Frontal cortex (tissue), 4 donors: ENCODE data around the gene MTRF1. TPM values are rescaled to one million over a fixed set of nuclear protein-coding genes. Genes with fewer than 3 reads are reported as not detected.
A peak's percentile ranks its signal among the peaks of the same experiment; 100 is the strongest.

ENCODE experiments used
- DNase-seq, 2 donors: peaks; one replicate each; pipeline ENCODE4 v3.0.0; 2012; ENCODE audit warnings: low spot score in 2 of 2
- FAIRE-seq: peaks from 2 replicates; lab custom pipeline; 2012; peaks lifted over from hg19 to GRCh38; lab: Jason Lieb, UNC
- total RNA-seq: library from RNA; depleted of rRNA; stranded (reverse); fragments of >200 nt; gene quantifications from one replicate; pipeline ENCODE4 v1.2.3, GENCODE V29; 2014
- donor health status: control.
- donor health status: control.
- donor health status: control.

Gene MTRF1
- total RNA-seq, 1 donor from 2014 or later = 24.5 TPM

GRCh38 chr13:41231025-41231677 is 32.2 kb downstream of the MTRF1 start:
- FAIRE-seq = no peak

GRCh38 chr13:41229356-41229755 is 34.0 kb downstream of the MTRF1 start:
- no peak for DNase-seq

More at GRCh38 chr13:41231025-41231677, 32.2 kb downstream of the MTRF1 start:
- DNase-seq = no peak

DNA sequence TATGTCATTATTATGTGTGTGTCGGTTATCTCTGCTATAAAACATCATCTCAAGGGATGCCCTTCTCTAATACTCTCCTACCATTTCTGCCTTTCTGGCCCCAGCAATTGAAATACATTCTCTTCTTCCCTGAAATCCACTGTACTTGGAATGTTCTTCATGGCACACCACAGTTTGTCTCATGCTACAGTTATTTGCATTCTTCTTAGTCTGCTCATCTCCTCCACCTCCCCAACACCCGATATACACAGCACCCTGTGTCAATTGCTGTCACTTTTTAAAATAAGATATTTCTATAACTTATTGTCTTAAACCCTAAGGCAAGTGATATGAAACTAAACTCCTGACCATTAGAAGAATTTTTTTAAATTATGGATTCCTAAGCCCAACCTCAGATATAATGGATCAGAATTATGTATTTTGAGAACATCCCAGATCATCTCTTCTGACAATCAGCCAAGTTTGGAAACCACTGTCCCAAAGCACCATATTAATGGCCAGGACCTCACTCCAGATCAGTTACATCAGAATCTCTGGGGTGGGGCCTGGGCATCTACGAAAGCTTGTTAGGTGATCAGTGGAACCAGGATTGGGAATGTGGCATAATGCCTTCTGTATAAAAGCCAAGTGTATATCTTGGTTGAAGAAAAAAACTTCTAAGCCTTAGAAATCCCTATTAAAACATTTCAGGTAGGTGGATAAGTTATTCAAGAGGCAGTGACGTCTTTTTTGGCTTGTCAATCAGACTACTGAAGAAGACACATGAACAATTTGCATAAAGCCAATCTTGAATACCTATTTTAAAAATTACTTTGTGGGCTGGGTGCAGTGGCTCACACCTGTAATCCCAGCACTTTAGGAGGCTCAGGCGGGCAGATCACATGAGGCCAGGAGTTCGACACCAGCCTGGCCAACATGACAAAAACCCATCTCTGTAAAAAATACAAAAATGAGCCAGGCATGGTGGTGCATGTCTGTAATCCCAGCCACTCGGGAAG is 39.0 kb downstream of the MTRF1 start:
- no peak for FAIRE-seq
- DNase-seq = no peak

More at GRCh38 chr13:41229356-41229755, 34.0 kb downstream of the MTRF1 start:
- FAIRE-seq = no peak

DNA sequence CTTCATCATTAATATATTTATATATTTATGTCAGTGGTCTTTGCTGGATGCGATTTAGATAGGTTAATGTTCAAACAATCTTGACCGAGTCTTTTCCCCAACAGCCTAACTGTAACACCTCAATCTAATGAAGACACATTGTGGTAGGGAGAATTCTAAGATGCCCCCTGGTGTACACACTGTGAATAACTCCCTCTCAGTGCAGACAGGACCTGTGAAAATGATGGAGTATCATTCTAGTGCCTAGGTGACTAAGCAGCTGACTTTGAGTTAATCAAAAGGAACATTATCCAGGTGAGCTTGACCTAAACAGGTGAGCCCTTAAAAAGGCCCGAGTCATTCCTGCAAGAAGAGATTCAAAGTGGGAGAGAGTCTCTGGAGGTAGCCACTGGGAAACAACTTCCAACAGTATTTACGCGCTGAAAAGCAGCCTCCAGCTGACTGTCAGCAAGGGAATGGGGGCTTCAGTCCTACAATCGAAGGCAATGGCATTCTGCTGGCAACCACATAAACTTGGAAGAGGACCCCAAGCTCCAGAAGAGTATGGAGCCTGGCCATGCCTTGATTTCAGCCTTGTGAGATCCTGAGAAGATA is 41.0 kb downstream of the MTRF1 start:
- FAIRE-seq = peak; percentile 30
- peak; percentile 17 to 54 for DNase-seq

DNA sequence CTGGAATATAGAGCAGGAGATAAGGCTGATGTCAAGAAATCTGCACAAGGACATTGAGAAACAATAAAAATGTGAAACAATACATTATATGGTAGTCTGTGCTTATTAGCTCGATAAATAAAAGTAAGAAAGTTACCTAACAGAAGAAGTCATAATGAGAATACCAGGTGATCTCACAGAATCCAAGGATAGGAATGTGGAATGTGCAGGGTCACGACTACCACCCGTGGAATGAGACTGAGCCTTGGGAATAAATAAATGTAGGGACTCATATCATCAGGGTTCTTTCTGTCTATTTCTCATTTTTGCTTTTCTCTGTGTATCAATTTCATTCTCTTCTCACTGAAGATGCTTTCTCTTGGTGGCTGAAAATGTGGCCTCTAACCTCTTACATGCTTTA is 43.0 kb downstream of the MTRF1 start:
- FAIRE-seq (no peak), DNase-seq (no peak)

- no peak for FAIRE-seq
- DNase-seq = no peak
These were observed 47.2 kb downstream of the MTRF1 start for GRCh38 chr13:41216160-41216559.

- FAIRE-seq (no peak), DNase-seq (no peak)
These were observed 49.5 kb downstream of the MTRF1 start for GRCh38 chr13:41213919-41214318.

GRCh38 chr13:41213316-41213715 is 50.1 kb downstream of the MTRF1 start:
- FAIRE-seq = no peak
- no peak for DNase-seq

- FAIRE-seq (no peak), DNase-seq (no peak)
These were observed 50.5 kb downstream of the MTRF1 start for GRCh38 chr13:41212881-41213280.

DNA sequence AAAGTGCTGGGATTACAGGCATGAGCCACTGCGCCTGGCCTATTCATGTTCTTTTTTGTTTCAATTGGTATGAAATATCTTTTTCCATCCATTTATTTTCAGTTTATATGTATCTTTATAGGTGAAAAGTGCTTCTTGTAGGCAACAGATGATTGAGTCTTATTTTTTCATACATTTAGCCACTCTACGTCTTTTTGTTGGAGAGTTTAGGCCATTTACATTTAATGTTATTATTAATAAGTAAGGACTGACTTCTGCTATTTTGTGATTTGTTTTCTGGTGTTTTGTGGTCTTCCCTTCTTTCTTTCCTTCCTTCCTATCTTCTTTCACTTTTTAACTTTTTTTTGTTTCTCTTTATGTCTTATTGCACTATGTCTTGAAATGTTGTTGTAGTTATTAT is 52.3 kb downstream of the MTRF1 start:
- FAIRE-seq (no peak), DNase-seq (no peak)

- no peak for FAIRE-seq
- DNase-seq = no peak
These were observed 56.9 kb downstream of the MTRF1 start for GRCh38 chr13:41206467-41206866.

- no peak for FAIRE-seq
These were observed 59.6 kb downstream of the MTRF1 start for GRCh38 chr13:41203810-41204209.

GRCh38 chr13:41200126-41200525 is 63.2 kb downstream of the MTRF1 start:
- DNase-seq (no peak), FAIRE-seq (no peak)

More at GRCh38 chr13:41203810-41204209, 59.6 kb downstream of the MTRF1 start:
- no peak for DNase-seq

GRCh38 chr13:41199526-41199925 is 63.9 kb downstream of the MTRF1 start:
- DNase-seq (no peak), FAIRE-seq (no peak)

- no peak for DNase-seq
- no peak for FAIRE-seq
These were observed 64.3 kb downstream of the MTRF1 start for GRCh38 chr13:41199079-41199478.

GRCh38 chr13:41196620-41197019 is 66.8 kb downstream of the MTRF1 start:
- no peak for DNase-seq

DNA sequence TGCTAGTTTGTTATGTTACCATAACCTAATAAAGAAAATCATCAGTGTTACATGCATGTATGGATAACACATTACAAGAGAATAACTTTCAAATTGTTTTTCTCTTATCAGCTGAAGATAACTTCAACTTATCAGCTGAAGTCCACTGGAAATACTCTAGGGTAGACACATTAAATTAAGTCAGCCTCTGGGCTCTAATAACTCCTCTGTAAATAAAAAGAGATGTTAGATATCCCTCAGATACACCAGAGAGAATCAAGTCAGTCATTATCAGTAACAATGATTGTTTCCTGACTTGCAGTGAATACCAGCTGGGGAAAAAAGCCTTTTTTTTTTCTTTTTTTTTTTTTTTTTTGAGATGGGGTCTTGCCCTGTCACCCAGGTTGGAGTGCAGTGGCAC is 67.4 kb downstream of the MTRF1 start:
- FAIRE-seq = no peak
- DNase-seq = no peak

More at GRCh38 chr13:41196620-41197019, 66.8 kb downstream of the MTRF1 start:
- no peak for FAIRE-seq

DNA sequence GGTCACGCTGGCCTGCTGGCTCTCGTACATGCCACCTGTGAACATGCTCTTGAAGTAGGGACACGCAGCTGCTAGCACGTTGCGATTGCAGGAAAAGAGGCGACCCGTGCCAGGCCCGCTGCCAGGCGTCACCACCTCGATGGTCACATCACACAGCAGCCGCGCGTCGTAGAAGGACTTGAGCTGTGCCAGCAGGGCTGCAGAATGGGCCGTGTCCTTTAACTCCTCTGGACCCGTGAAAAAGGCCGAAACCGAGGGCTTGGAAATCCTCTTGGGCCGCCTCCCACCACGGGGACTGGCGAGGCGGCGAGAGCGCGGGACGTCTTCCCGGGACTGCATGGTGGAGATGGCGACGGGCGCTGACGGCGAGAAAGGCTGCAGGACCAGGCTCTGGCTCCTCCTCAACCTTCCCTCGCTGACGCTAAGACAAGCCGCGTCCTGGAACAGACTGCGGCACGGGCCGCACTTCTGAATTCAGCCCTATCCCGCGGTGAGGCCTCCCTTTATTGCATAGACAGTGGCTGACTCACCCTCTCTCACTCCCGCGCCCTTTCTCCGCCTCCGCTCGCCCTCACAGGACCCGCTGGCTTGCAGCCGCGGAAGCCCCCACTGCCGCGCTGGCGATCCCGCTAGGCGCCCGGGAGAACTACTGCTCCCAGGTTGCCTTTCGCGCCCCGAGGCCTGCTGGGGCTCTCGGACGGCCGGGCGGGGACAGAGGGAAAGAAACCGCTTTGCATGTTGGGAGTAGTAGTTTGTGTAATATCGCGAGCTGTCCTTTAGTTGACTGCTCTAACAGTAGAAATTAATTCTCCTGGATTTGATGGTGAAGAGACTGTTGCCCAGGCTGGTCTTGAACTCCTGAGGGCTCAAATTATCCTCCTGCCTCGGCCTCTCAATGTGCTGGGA is 69.2 kb downstream of the MTRF1 start, which contains the start of gene KBTBD7:
KBTBD7 (minus strand) TSS at position 651 of the 906 bp plus-strand sequence; CDS start at position 339, 312 bp downstream.
- DNase-seq (peak; percentile 68 to 82), FAIRE-seq (no peak)

GRCh38 chr13:41193469-41193868 is 69.9 kb downstream of the MTRF1 start:
- FAIRE-seq = no peak

More at GRCh38 chr13:41193469-41193868, 69.9 kb downstream of the MTRF1 start:
- DNase-seq = no peak
